Coronary artery (tissue), 2 donors: ENCODE results near the gene IPCEF1.
"Not testable (repeated sequence)": the region's sequence is repeated elsewhere in the genome, so short reads cannot be mapped to it uniquely, and the experiment has no call there.

ENCODE experiments used
- DNase-seq: peaks from one replicate; pipeline ENCODE4 v3.0.0-alpha.2; 2017; ENCODE audit warnings: low spot score
- H3K27ac ChIP-seq, 2 donors: fragments of 200-600 bp; sonication (generic); one replicate each; pipeline ENCODE4 v1.5.1; 2016 to 2019
- H3K4me3 ChIP-seq: fragments of 200-600 bp; sonication (generic); 2 replicates; pipeline ENCODE4 v1.5.1; 2016; ENCODE audit warnings: mild to moderate bottlenecking, moderate library complexity
- CTCF ChIP-seq: fragments of 200-600 bp; sonication (generic); IDR thresholded peaks from one replicate; pipeline ENCODE4 v1.5.1; 2019; ENCODE audit warnings: antibody characterized with exemption

The IPCEF1 gene

GRCh38 chr6:154197196-154197860, 159.3 kb downstream of the IPCEF1 start:
- H3K27ac ChIP-seq, result no peak overlapping the region
- no peak for TF ChIP-seq CTCF
- DNase-seq, result no peak

GRCh38 chr6:154196333-154196885, 160.2 kb downstream of the IPCEF1 start:
- no peak for TF ChIP-seq CTCF
- Histone ChIP-seq H3K4me3 (no peak overlapping the region), H3K27ac (no peak overlapping the region)
- no peak for DNase-seq

More at GRCh38 chr6:154197196-154197860, 159.3 kb downstream of the IPCEF1 start:
- no peak overlapping the region for H3K4me3 ChIP-seq

DNA sequence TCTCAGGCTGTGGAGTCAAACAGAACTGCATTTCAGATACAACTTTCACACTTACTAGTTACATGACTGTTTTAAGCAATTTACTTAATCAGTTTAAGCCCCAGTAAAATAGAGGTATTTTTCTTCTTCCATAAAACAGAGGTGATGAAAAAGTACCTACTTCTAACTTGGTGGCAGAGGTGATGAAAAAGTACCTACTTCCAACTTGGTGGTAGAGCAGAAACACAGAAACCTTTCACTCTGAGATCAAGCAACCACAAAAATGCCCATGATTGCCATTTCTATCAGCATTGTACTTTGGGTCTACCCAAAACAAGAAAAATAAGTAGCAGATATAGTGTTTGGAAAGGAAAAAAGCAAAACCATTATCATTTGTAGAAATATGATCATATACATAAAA, 168.9 kb downstream of the IPCEF1 start:
- TF ChIP-seq CTCF, result no peak
- no peak overlapping the region for H3K4me3 ChIP-seq
- H3K27ac ChIP-seq, result no peak overlapping the region
- DNase-seq, result no peak

DNA sequence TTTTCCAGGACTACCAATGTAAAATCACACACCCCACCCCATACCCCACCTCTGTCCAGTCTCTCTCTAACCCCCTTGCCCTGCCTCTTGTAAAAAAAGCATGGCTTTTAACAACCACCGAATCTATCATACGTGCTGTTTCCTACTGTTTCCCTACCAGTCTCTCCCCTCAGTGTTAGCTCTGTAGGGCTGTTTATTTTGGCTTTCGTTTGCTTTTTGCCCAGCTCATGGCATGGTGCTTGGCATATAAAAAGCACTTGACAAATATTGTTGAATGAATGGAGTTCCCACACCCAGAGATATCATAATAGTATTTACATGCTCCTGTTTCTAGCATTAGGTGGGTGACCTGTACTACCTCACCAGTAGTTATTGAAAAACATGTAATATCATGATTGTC, 169.4 kb downstream of the IPCEF1 start:
- DNase-seq, result no peak

DNA sequence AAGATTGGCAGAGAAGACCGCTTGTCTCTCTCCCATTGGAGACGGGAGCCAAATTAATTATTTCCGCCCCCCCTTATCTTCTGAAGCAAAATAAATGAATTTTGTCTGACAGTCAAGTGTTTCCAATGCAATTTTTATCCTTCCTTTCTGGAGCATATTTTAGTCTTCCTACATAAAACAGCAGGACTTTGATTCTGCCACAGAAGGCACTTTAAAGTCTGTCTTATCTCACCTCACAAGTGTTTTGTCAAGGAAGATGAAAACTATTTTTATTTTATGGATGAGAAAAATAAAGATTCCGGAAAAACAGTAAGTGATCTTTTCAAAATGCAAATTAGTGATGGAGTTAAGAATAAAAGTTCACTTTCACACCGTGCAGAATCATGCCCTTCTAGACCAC, 177.2 kb downstream of the IPCEF1 start:
- TF ChIP-seq CTCF, result no peak
- no peak for DNase-seq
- Histone ChIP-seq H3K27ac (no peak overlapping the region), H3K4me3 (no peak overlapping the region)

More for the DNA sequence above, 169.4 kb downstream of the IPCEF1 start:
- Histone ChIP-seq H3K4me3 (no peak overlapping the region), H3K27ac (no peak overlapping the region)
- no peak for TF ChIP-seq CTCF

DNA sequence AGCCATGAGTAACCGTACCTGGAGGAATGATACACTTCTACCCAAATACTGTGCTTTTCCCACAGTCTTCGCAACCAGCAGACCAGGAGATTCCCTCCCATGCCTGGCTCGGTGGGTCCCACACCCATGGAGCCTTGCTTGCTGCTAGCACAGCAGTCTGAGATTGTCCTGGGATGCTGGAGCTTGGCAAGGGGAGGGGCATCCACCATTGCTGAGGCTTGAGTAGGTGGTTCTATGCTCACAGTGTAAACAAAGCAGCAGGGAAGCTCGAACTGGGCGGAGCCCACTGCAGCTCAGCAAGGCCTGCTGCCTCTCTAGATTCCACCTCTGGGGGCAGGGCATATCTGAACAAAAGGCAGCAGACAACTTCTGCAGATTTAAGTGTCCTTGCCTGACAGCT, 184.2 kb downstream of the IPCEF1 start:
- H3K4me3 ChIP-seq, H3K27ac ChIP-seq, DNase-seq: not testable (repeated sequence)

GRCh38 chr6:154170106-154170505, 186.5 kb downstream of the IPCEF1 start:
- no peak overlapping the region for H3K4me3 ChIP-seq
- no peak overlapping the region for H3K27ac ChIP-seq
- TF ChIP-seq CTCF, result no peak
- no peak for DNase-seq
